GM13977 (cell line): ENCODE data around the gene ASPDH.

ENCODE experiments used
- DNase-seq: peaks from one replicate; pipeline ENCODE4 v3.0.0; 2012; ENCODE audit warnings: low spot score
- CTCF ChIP-seq: IDR thresholded peaks from 2 replicates; pipeline ENCODE4 v1.5.1; 2012; ENCODE audit warnings: mild to moderate bottlenecking, control low read depth; ENCODE audit not compliant: insufficient read depth; ENCODE audit errors: extremely low read depth, missing control alignments
- in situ Hi-C: fragments of 300-500 bp; cut with MboI; formaldehyde crosslinking; loops from one replicate; pipeline ENCODE4 v1.12.0; 2022; ENCODE audit warnings: low sequenced_read_pairs, low pct_unique_long_range_greater_than_20kb, mixed read lengths, inconsistent platforms; ENCODE audit not compliant: unreplicated experiment

ASPDH gene

DNA sequence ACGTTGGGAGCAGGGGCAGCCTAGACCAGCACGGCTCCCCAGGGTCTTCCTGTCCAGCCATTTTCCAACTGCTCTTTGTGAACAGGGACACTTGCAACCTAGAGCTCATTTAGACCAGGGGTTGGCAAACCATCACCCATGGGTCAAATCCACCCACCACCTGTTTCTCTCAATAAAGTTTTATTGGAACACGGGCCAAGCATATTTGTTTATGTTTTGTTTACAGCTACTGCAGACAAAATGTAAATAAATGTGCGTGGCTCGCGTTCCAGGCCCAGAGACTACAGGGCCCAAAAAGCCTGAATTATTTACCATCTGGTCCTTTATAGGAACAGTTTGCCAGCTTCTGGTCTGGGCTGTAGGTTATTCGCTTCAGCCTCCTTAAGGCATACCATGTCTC, 50.7 kb downstream of the ASPDH start:
- in situ Hi-C loops, result loop anchor here (5.0 kb wide), 1 partner anchor 106 kb away; no protein-coding TSS in a partner anchor
- no peak for TF ChIP-seq CTCF
- no peak for DNase-seq
